ENCODE data around the gene CHRM4.

CHRM4 gene

GRCh38 chr11:46402957-46403902 lies 11.7 kb upstream of the CHRM4 start:
- DNase-seq, result no peak

- no peak for DNase-seq
These were observed 6.0 kb upstream of the CHRM4 start for GRCh38 chr11:46397526-46397925.

- DNase-seq, result no peak
These were observed 2.2 kb upstream of the CHRM4 start for GRCh38 chr11:46393759-46394158.

- DNase-seq, result no peak
These were observed 1.6 kb upstream of the CHRM4 start for GRCh38 chr11:46393231-46393616.

- DNase-seq, result peak; percentile 81
These were observed 1.1 kb upstream of the CHRM4 start for GRCh38 chr11:46392421-46393230.

GRCh38 chr11:46391186-46391577 lies 394 bp downstream of the CHRM4 start:
- DNase-seq, result no peak

- no peak for DNase-seq
These were observed 1.0 kb downstream of the CHRM4 start for GRCh38 chr11:46390331-46391171.

- DNase-seq, result peak; percentile 42
These were observed 1.9 kb downstream of the CHRM4 start for GRCh38 chr11:46389450-46390330.

- no peak for DNase-seq
These were observed 2.7 kb downstream of the CHRM4 start for GRCh38 chr11:46388619-46389449.

- no peak for DNase-seq
These were observed 3.5 kb downstream of the CHRM4 start for GRCh38 chr11:46387919-46388618.

GRCh38 chr11:46387456-46387855 lies 4.1 kb downstream of the CHRM4 start:
- no peak for DNase-seq

- DNase-seq, result no peak
These were observed 4.9 kb downstream of the CHRM4 start for GRCh38 chr11:46386674-46387073.

- no peak for DNase-seq
These were observed 5.5 kb downstream of the CHRM4 start for GRCh38 chr11:46386005-46386578.

GRCh38 chr11:46385169-46386004 lies 6.2 kb downstream of the CHRM4 start:
- no peak for DNase-seq

- DNase-seq, result no peak
These were observed 7.4 kb downstream of the CHRM4 start for GRCh38 chr11:46383974-46384701.

- no peak for DNase-seq
These were observed 8.2 kb downstream of the CHRM4 start for GRCh38 chr11:46383404-46383758.

- DNase-seq, result no peak
These were observed 8.8 kb downstream of the CHRM4 start for GRCh38 chr11:46382646-46383403.

All from CD4-positive, alpha-beta T cell treated with Interleukin-12 subunit alpha and Interleukin-12 subunit beta, for 1 hour (primary cell).